SK-N-SH (cell line): Measurements from ENCODE around the gene EPHB2. TPM values are rescaled to one million over a fixed set of nuclear protein-coding genes. Genes with fewer than 3 reads are reported as not detected.

ENCODE experiments used
- CTCF ChIA-PET: fragments of 300-600, 350-600 bp; formaldehyde crosslinking; extraction: SDS; loops from one replicate; lab custom pipeline; 2021; lab: Yijun Ruan, JAX
- POLR2A ChIA-PET: fragments of 350-600 bp; sonication (Branson Sonifier 250); formaldehyde crosslinking; extraction: SDS; loops from one replicate; lab custom pipeline; 2020; ENCODE audit warnings: antibody characterized with exemption, inconsistent platforms; lab: Yijun Ruan, JAX
- DNase-seq: peaks from one replicate; pipeline ENCODE4 v3.0.0; 2012
- H2AFZ ChIP-seq: fragments of 200-600 bp; sonication (generic); 2 replicates; pipeline ENCODE4 v1.8.1; 2016; ENCODE audit warnings: antibody characterized with exemption, mild to moderate bottlenecking, low read depth
- H3F3A ChIP-seq: fragments of 200-600 bp; sonication (generic); replicated peaks from 2 replicates; pipeline ENCODE3; 2016; ENCODE audit warnings: antibody characterized with exemption, mild to moderate bottlenecking; ENCODE audit not compliant: insufficient read depth
- H3K27ac ChIP-seq, 2 experiments: fragments of 200-500 bp in 1 of 2; fragments of 200-600 bp in 1 of 2; sonication (Bioruptor generic) in 1 of 2; sonication (generic), shearing (Covaris generic) in 1 of 2; 2 replicates each; pipeline versions ENCODE4 v1.5.1 to v1.6.1; 2014 to 2016; ENCODE audit warnings: low read depth in 2 of 2, inconsistent platforms in 1 of 2, low read length in 1 of 2, mild to moderate bottlenecking in 1 of 2, mixed read lengths in 1 of 2
- H3K27me3 ChIP-seq: fragments of 200-600 bp; sonication (generic), shearing (Covaris generic); 2 replicates; pipeline ENCODE4 v1.6.1; 2016; ENCODE audit warnings: mixed run types; ENCODE audit not compliant: insufficient read depth
- H3K36me3 ChIP-seq, 2 experiments: fragments of 200-500 bp in 1 of 2; fragments of 200-600 bp in 1 of 2; sonication (Bioruptor generic) in 1 of 2; sonication (generic) in 1 of 2; replicated peaks in 1 of 2; 2 replicates each; pipeline versions ENCODE3 to v1.5.1; 2014 to 2016; ENCODE audit warnings: low read length in 1 of 2, mild to moderate bottlenecking in 1 of 2; ENCODE audit not compliant: insufficient read depth in 2 of 2, control insufficient read depth in 1 of 2
- H3K4me1 ChIP-seq, 2 experiments: fragments of 200-500 bp in 1 of 2; fragments of 200-600 bp in 1 of 2; sonication (Bioruptor generic) in 1 of 2; sonication (generic), shearing (Covaris generic) in 1 of 2; 2 replicates each; pipeline versions ENCODE4 v1.5.1 to v1.6.1; 2014 to 2016; ENCODE audit warnings: low read depth in 1 of 2, low read length in 1 of 2, mixed run types in 1 of 2; ENCODE audit not compliant: insufficient read depth in 2 of 2, control insufficient read depth in 1 of 2
- H3K4me2 ChIP-seq: fragments of 200-600 bp; sonication (generic), shearing (Covaris generic); 2 replicates; pipeline ENCODE4 v1.6.1; 2017; ENCODE audit warnings: mixed run types
- H3K4me3 ChIP-seq, 2 experiments: fragments of 200-500 bp in 1 of 2; fragments of 200-600 bp in 1 of 2; sonication (Bioruptor generic) in 1 of 2; sonication (generic), shearing (Covaris generic) in 1 of 2; 2 replicates each; pipeline versions ENCODE4 v1.5.1 to v1.8.1; 2014 to 2016; ENCODE audit warnings: low read depth in 2 of 2, inconsistent platforms in 1 of 2, low read length in 1 of 2, mild to moderate bottlenecking in 1 of 2, mixed read lengths in 1 of 2, moderate library complexity in 1 of 2
- H3K79me2 ChIP-seq: fragments of 200-600 bp; sonication (generic); 2 replicates; pipeline ENCODE4 v1.8.1; 2017; ENCODE audit warnings: mild to moderate bottlenecking; ENCODE audit not compliant: insufficient read depth
- H3K9ac ChIP-seq: fragments of 200-600 bp; sonication (generic); 2 replicates; pipeline ENCODE4 v1.6.1; 2017; ENCODE audit warnings: mixed run types
- H3K9me2 ChIP-seq: fragments of 200-600 bp; sonication (generic); 2 replicates; pipeline ENCODE4 v1.6.1; 2017; ENCODE audit warnings: mixed run types
- H3K9me3 ChIP-seq: fragments of 200-600 bp; sonication (generic); 2 replicates; pipeline ENCODE4 v1.6.1; 2017; ENCODE audit warnings: mixed run types, mild to moderate bottlenecking, moderate library complexity
- H4K20me1 ChIP-seq: fragments of 200-600 bp; sonication (generic); 2 replicates; pipeline ENCODE4 v1.6.1; 2017; ENCODE audit warnings: mild to moderate bottlenecking, mixed run types; ENCODE audit not compliant: insufficient read depth
- CHD2 ChIP-seq: fragments of 150-350 bp; IDR thresholded peaks from 2 replicates; pipeline ENCODE4 v1.6.1; 2018; ENCODE audit warnings: low read length; ENCODE audit not compliant: partially characterized antibody
- EP300 ChIP-seq, 2 experiments: IDR thresholded peaks; 2 replicates each; pipeline versions ENCODE4 v1.4.0 to v1.6.1; 2012; ENCODE audit warnings: borderline replicate concordance in 1 of 2, low read depth in 1 of 2, low read length in 1 of 2
- EZH2phosphoT487 ChIP-seq: fragments of 200-600 bp; sonication (generic); IDR thresholded peaks from 2 replicates; pipeline ENCODE4 v1.6.1; 2017; ENCODE audit warnings: low read depth, mixed run types, mild to moderate bottlenecking, antibody characterized with exemption, moderate library complexity, borderline replicate concordance
- FOXJ3 ChIP-seq: sonication (generic); formaldehyde crosslinking; IDR thresholded peaks from 2 replicates; pipeline ENCODE4 v1.5.1; 2020; ENCODE audit warnings: mild to moderate bottlenecking, missing genetic modification reagents
- FOXM1 ChIP-seq: IDR thresholded peaks from 2 replicates; pipeline ENCODE4 v1.4.0; 2012; ENCODE audit warnings: low read depth, mild to moderate bottlenecking
- GATA2 ChIP-seq: sonication (generic); formaldehyde crosslinking; IDR thresholded peaks from 2 replicates; pipeline ENCODE4 v1.5.0; 2020; ENCODE audit warnings: mild to moderate bottlenecking, missing genetic modification reagents
- MEF2A ChIP-seq: IDR thresholded peaks from 2 replicates; pipeline ENCODE4 v1.4.0; 2012; ENCODE audit warnings: low read depth, borderline replicate concordance
- MXI1 ChIP-seq: IDR thresholded peaks from 2 replicates; pipeline ENCODE4 v1.6.1; 2012; ENCODE audit warnings: mild to moderate bottlenecking, low read depth, low read length, improper control_type of control experiment
- POLR2AphosphoS5 ChIP-seq: IDR thresholded peaks from 2 replicates; pipeline ENCODE4 v1.6.1; 2012; ENCODE audit warnings: low read depth, low read length
- RAD21 ChIP-seq: IDR thresholded peaks from 2 replicates; pipeline ENCODE4 v1.6.1; 2012; ENCODE audit warnings: mild to moderate bottlenecking, low read length
- RCOR1 ChIP-seq: fragments of 150-350 bp; IDR thresholded peaks from 2 replicates; pipeline ENCODE4 v1.6.1; 2017; ENCODE audit warnings: antibody characterized with exemption, low read length
- TCF12 ChIP-seq: IDR thresholded peaks from 2 replicates; pipeline ENCODE4 v1.4.0; 2012
- WGBS: methylation state at CpG from one replicate; pipeline ENCODE4 v1.1.6; 2017; ENCODE audit warnings: low lambda C conversion rate; 5-methylcytosine and 5-hydroxymethylcytosine counted together
- polyA plus RNA-seq, 3 experiments: library from polyadenylated mRNA; depleted of rRNA; stranded (reverse); fragments of >200 nt; gene quantifications; 2 replicates each; pipeline ENCODE4 v1.2.3, GENCODE V29; 2012
- TF ChIP-seq, protein P1 (sequence below): fragments of 150-350 bp; IDR thresholded peaks from 2 replicates; pipeline ENCODE4 v1.6.1; 2016; ENCODE audit warnings: mild to moderate bottlenecking, low read depth, low read length

The EPHB2 gene
- polyA plus RNA-seq, 1 of the 3 experiments (the other 2 are of a cell fraction): 25.2 TPM

DNA sequence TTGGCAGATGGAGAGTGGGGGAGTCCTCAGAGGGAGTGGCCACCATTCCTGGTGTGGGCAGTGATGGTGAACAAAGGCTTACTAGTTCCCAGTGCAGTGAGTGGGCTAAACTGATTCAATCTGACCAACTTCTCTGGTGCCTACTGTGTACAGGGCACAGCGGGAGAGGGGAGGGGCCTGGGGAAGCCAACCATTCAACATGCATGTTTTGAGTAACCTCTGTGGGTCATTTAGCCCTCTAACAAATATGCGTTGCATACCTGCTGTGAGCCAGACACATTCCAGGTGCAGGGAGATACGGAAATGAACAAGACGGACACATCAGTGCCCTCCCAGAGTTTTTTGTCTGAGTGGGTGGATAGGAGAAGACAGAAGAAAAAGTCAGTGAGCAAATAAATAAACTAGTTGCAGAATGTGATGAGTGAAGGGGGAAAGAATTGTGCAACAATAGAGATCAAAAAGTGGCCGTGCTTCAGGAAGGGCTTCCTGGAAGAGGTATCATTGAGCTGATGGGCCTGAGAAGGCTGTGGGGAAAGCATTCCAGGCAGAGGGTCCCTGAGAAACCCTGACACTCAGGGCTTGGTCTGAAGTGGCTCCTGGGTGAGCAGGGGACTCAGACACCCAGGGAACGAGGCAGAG, 78.8 kb downstream of the EPHB2 start:
- no peaks in the 10 kb centered on the region for H3K9me3 ChIP-seq
- H3K27me3 ChIP-seq: no peaks in the 10 kb centered on the region
- no peak for DNase-seq
- peaks cover 17% of the 10 kb centered on the region; the same call in 1 of the 2 replicates for H4K20me1 ChIP-seq
- H3K36me3 ChIP-seq: peaks cover 5 to 10% of the 10 kb centered on the region in 2 experiments
- CTCF ChIA-PET: interaction anchor here (1.3 to 3.8 kb wide), 3 partner anchors 73 to 98 kb away, joined by 3 to 16 read pairs (median 11); no protein-coding TSS in a partner anchor
- TF ChIP-seq POLR2AphosphoS5 (no peak), FOXM1 (no peak), EZH2phosphoT487 (no peak), MEF2A (no peak)
- TF ChIP-seq, all 33 proteins: peak for 0
- 91% methylated on average over 5 of the region's 6 CpGs for WGBS
- H3K4me1 ChIP-seq: peaks cover 0 to 48% of the 10 kb centered on the region in 2 experiments; a peak in 2 of 4 replicates
- POLR2A ChIA-PET: interaction anchor here (0.7 kb wide), 1 partner anchor 218 kb away, joined by 4 read pairs; no protein-coding TSS in a partner anchor
- H3F3A ChIP-seq: peaks cover 4% of the 10 kb centered on the region
- no peak overlapping the region for H3K4me2 ChIP-seq
- H3K27ac ChIP-seq: peak overlapping the region in 1 of 2 experiments; percentile 85; a peak in 2 of 4 replicates
- no peaks in the 10 kb centered on the region for H3K9me2 ChIP-seq
- no peak overlapping the region for H3K4me3 ChIP-seq
- H3K79me2 ChIP-seq: no peaks in the 10 kb centered on the region; the same call in 1 of the 2 replicates
- H3K9ac ChIP-seq: no peak overlapping the region
- H2AFZ ChIP-seq: no peak overlapping the region

- Histone ChIP-seq H4K20me1 (peaks cover 17% of the 10 kb centered on the region; the same call in 1 of the 2 replicates), H2AFZ (no peak overlapping the region)
- DNase-seq: peak; percentile 90
These were observed 79.8 kb downstream of the EPHB2 start for GRCh38 chr1:22790232-22791008.

More at GRCh38 chr1:22790232-22791008, 79.8 kb downstream of the EPHB2 start:
- Histone ChIP-seq H3K9me2 (no peaks in the 10 kb centered on the region), H3K36me3 (peaks cover 0 to 7% of the 10 kb centered on the region in 2 experiments), H3K9me3 (no peaks in the 10 kb centered on the region)
- TF ChIP-seq CHD2 (peak; percentile 87), RAD21 (peak; percentile 25; the same call in 1 of the 2 replicates), FOXJ3 (CRISPR knock-in tag) (peak; percentile 89), EP300 (IDR thresholded peaks at IDR 0.05; ENCODE audit: borderline replicate concordance in 1 of 2, low read depth in 1 of 2, low read length in 1 of 2) (peak in 1 of 2 experiments; percentile 87; a peak in 2 of 4 replicates), RCOR1 (peak; percentile 86), GATA2 (CRISPR knock-in tag) (peak; percentile 96), TCF12 (0 out of 2 replicates have a peak, but pooled peaks have one; percentile 8), MXI1 (peak; percentile 68; the same call in 1 of the 2 replicates), MEF2A (no peak)
- TF ChIP-seq, protein P1, sequence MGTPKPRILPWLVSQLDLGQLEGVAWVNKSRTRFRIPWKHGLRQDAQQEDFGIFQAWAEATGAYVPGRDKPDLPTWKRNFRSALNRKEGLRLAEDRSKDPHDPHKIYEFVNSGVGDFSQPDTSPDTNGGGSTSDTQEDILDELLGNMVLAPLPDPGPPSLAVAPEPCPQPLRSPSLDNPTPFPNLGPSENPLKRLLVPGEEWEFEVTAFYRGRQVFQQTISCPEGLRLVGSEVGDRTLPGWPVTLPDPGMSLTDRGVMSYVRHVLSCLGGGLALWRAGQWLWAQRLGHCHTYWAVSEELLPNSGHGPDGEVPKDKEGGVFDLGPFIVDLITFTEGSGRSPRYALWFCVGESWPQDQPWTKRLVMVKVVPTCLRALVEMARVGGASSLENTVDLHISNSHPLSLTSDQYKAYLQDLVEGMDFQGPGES: no peak
- TF ChIP-seq, all 33 proteins: peak for 8
- Histone ChIP-seq H3K9ac (no peak overlapping the region), H3K79me2 (no peaks in the 10 kb centered on the region; the same call in 1 of the 2 replicates), H3K4me2 (no peak overlapping the region), H3K27me3 (no peaks in the 10 kb centered on the region), H3K4me1 (peaks cover 0 to 53% of the 10 kb centered on the region in 2 experiments; a peak in 2 of 4 replicates), H3K4me3 (no peak overlapping the region), H3K27ac (peak overlapping the region in 1 of 2 experiments; percentile 85; a peak in 2 of 4 replicates), H3F3A (peaks cover 4% of the 10 kb centered on the region)
- POLR2A ChIA-PET: interaction anchor here (0.6 kb wide), 1 partner anchor 1478 kb away, joined by 3 read pairs; no protein-coding TSS in a partner anchor
- CTCF ChIA-PET: interaction anchor here (0.6 to 3.8 kb wide), 7 partner anchors 13 to 97 kb away, joined by 3 to 16 read pairs (median 3); no protein-coding TSS in a partner anchor
- 80% methylated on average over 13 of the region's 13 CpGs for WGBS
